HFFc6 (cell line): Measurements from ENCODE around the gene B3GNT4. TPM values are rescaled to one million over a fixed set of nuclear protein-coding genes. Genes with fewer than 3 reads are reported as not detected.
A peak's percentile ranks its signal among the peaks of the same experiment; 100 is the strongest.

Source experiments
- DNase-seq: peaks from one replicate; pipeline ENCODE4 v3.0.0-alpha.2; 2018
- H3K27ac Mint-ChIP-seq: 2 replicates; pipeline ENCODE4 v1.8.0; 2020; ENCODE audit warnings: mild to moderate bottlenecking, mixed read lengths
- H3K27me3 Mint-ChIP-seq: 2 replicates; pipeline ENCODE4 v1.8.0; 2021; ENCODE audit warnings: mild to moderate bottlenecking, moderate library complexity, mixed read lengths; ENCODE audit not compliant: insufficient read depth
- H3K36me3 Mint-ChIP-seq: 2 replicates; pipeline ENCODE4 v1.8.0; 2021; ENCODE audit warnings: low read depth, mixed read lengths
- H3K4me1 Mint-ChIP-seq: 2 replicates; pipeline ENCODE4 v1.8.0; 2020; ENCODE audit warnings: low read depth, mixed read lengths
- H3K4me3 Mint-ChIP-seq: 2 replicates; pipeline ENCODE4 v1.8.0; 2020; ENCODE audit warnings: mild to moderate bottlenecking, moderate library complexity, mixed read lengths
- H3K9me3 Mint-ChIP-seq: 2 replicates; pipeline ENCODE4 v1.8.0; 2020; ENCODE audit warnings: mild to moderate bottlenecking, mixed read lengths
- CTCF ChIP-seq: fragments of 200-600 bp; sonication (generic); IDR thresholded peaks from 2 replicates; pipeline ENCODE4 v1.5.0; 2021; ENCODE audit warnings: antibody characterized with exemption, mild to moderate bottlenecking
- total RNA-seq, 6 experiments: library from RNA; stranded (reverse); fragmentation: NEBNext Ultra II Directional; extraction: Animal tissue kit (Norgen Biotek cat#: 25700); gene quantifications; 2 replicates in 1 of 6; 3 replicates in 5 of 6; pipeline ENCODE4 v1.2.3, GENCODE V29; 2021

Gene B3GNT4
- total RNA-seq, 6 experiments from 2014 or later = 0.13 to 0.14 TPM; not detected in 4

GRCh38 chr12:122189626-122190475, 13.7 kb upstream of the B3GNT4 start:
- H3K9me3 Mint-ChIP-seq = peaks cover 4% of the 10 kb centered on the region
- no peak for TF ChIP-seq CTCF
- H3K27ac Mint-ChIP-seq = no peak overlapping the region
- no peak overlapping the region for H3K4me3 Mint-ChIP-seq
- no peak for DNase-seq
- H3K36me3 Mint-ChIP-seq = peaks cover under 1% of the 10 kb centered on the region; the same call in 1 of the 2 replicates
- H3K4me1 Mint-ChIP-seq = peaks cover 5% of the 10 kb centered on the region; the same call in 1 of the 2 replicates
- peaks cover 22% of the 10 kb centered on the region for H3K27me3 Mint-ChIP-seq

- no peak overlapping the region for H3K27ac Mint-ChIP-seq
- peak; percentile 48 for DNase-seq
These were observed 12.5 kb upstream of the B3GNT4 start for GRCh38 chr12:122190842-122191668.

GRCh38 chr12:122192441-122192840, 11.1 kb upstream of the B3GNT4 start:
- Mint-ChIP-seq H3K27ac (no peak overlapping the region), H3K9me3 (peaks cover 17% of the 10 kb centered on the region), H3K36me3 (peaks cover 14% of the 10 kb centered on the region), H3K4me3 (no peak overlapping the region), H3K4me1 (peaks cover 8% of the 10 kb centered on the region), H3K27me3 (peaks cover 22% of the 10 kb centered on the region)
- no peak for DNase-seq
- TF ChIP-seq CTCF = no peak

More at GRCh38 chr12:122190842-122191668, 12.5 kb upstream of the B3GNT4 start:
- Mint-ChIP-seq H3K27me3 (peaks cover 21% of the 10 kb centered on the region), H3K9me3 (peaks cover 16% of the 10 kb centered on the region), H3K4me1 (peaks cover 5% of the 10 kb centered on the region), H3K4me3 (no peak overlapping the region), H3K36me3 (peaks cover 13% of the 10 kb centered on the region)
- TF ChIP-seq CTCF = peak; percentile 85

- no peak for DNase-seq
- H3K27ac Mint-ChIP-seq = no peak overlapping the region
- H3K4me3 Mint-ChIP-seq = no peak overlapping the region
- H3K27me3 Mint-ChIP-seq = peaks cover 22% of the 10 kb centered on the region
- H3K36me3 Mint-ChIP-seq = peaks cover 14% of the 10 kb centered on the region
- peaks cover 17% of the 10 kb centered on the region for H3K9me3 Mint-ChIP-seq
- no peak for TF ChIP-seq CTCF
- H3K4me1 Mint-ChIP-seq = peaks cover 28% of the 10 kb centered on the region
These were observed 8.7 kb upstream of the B3GNT4 start for GRCh38 chr12:122194804-122195203.

- H3K27me3 Mint-ChIP-seq = peaks cover 22% of the 10 kb centered on the region
- peaks cover 14% of the 10 kb centered on the region for H3K36me3 Mint-ChIP-seq
- no peak overlapping the region for H3K27ac Mint-ChIP-seq
- peaks cover 17% of the 10 kb centered on the region for H3K9me3 Mint-ChIP-seq
- peaks cover 30% of the 10 kb centered on the region for H3K4me1 Mint-ChIP-seq
- no peak for TF ChIP-seq CTCF
- DNase-seq = no peak
- H3K4me3 Mint-ChIP-seq = no peak overlapping the region
These were observed 8.1 kb upstream of the B3GNT4 start for GRCh38 chr12:122195405-122195804.
